WI38 (cell line): Measurements from ENCODE around the gene FAM162A.

Source experiments
- H3K4me3 ChIP-seq: 2 replicates; pipeline ENCODE4 v1.5.1; 2011; ENCODE audit warnings: low read depth, mild to moderate bottlenecking, control low read depth, low read length
- CTCF ChIP-seq: IDR thresholded peaks from 2 replicates; pipeline ENCODE4 v1.5.1; 2012; ENCODE audit warnings: low read depth, mild to moderate bottlenecking, control low read depth, low read length

The FAM162A gene

GRCh38 chr3:122451371-122451770 is 67.4 kb downstream of the FAM162A start:
- no peak overlapping the region for H3K4me3 ChIP-seq
- TF ChIP-seq CTCF, result no peak

- H3K4me3 ChIP-seq, result no peak overlapping the region
- no peak for TF ChIP-seq CTCF
These were observed 72.1 kb downstream of the FAM162A start for GRCh38 chr3:122456074-122456473.

GRCh38 chr3:122457706-122458105 is 73.7 kb downstream of the FAM162A start:
- TF ChIP-seq CTCF, result no peak
- H3K4me3 ChIP-seq, result no peak overlapping the region

GRCh38 chr3:122458992-122459391 is 75.0 kb downstream of the FAM162A start:
- no peak overlapping the region for H3K4me3 ChIP-seq
- no peak for TF ChIP-seq CTCF

- TF ChIP-seq CTCF, result no peak
- H3K4me3 ChIP-seq, result no peak overlapping the region
These were observed 77.8 kb downstream of the FAM162A start for GRCh38 chr3:122461806-122462205.
